Endothelial cell of umbilical vein (primary cell): ENCODE results near the gene USH1C. TPM values are rescaled to one million over a fixed set of nuclear protein-coding genes. Genes with fewer than 3 reads are reported as not detected.

Experiments used
- BruUV-seq: library from RNA; stranded (reverse); fragments of 400-500 nt; replicated peaks from 2 replicates; lab custom pipeline; 2021; lab: Mats Ljungman, UMichigan
- CTCF ChIA-PET: fragments of 300-600, 350-600 bp; sonication (Branson Sonifier 250); formaldehyde crosslinking; loops from one replicate; lab custom pipeline; 2021; ENCODE audit warnings: antibody characterized with exemption, inconsistent platforms; lab: Charles Lee
- POLR2A ChIA-PET: fragments of 300-600, 350-600 bp; sonication (Branson Sonifier 250); formaldehyde crosslinking; loops from one replicate; lab custom pipeline; 2021; ENCODE audit warnings: antibody characterized with exemption, inconsistent platforms; lab: Charles Lee
- DNase-seq: peaks from one replicate; pipeline ENCODE4 v3.0.0-alpha.2; 2011; ENCODE audit warnings: low read depth, low spot score
- FAIRE-seq: peaks from 2 replicates; lab custom pipeline; 2011; peaks lifted over from hg19 to GRCh38; lab: Jason Lieb, UNC
- H2AFZ ChIP-seq: 2 replicates; pipeline ENCODE4 v1.6.0; 2012; ENCODE audit warnings: low read depth, low read length, control low read depth, inconsistent platforms
- H3K27ac ChIP-seq: 2 replicates; pipeline ENCODE4 v1.5.1; 2011; ENCODE audit warnings: low read depth, mild to moderate bottlenecking, control low read depth, low read length, moderate library complexity; ENCODE audit not compliant: insufficient read depth
- H3K27me3 ChIP-seq, 2 experiments: 2 replicates each; pipeline versions ENCODE4 v1.6.0 to v1.6.1; 2011; ENCODE audit warnings: low read length in 2 of 2, mixed read lengths in 1 of 2; ENCODE audit not compliant: control insufficient read depth in 2 of 2, insufficient read depth in 2 of 2
- H3K36me3 ChIP-seq, 2 experiments: 2 replicates in 1 of 2; 3 replicates in 1 of 2; pipeline ENCODE4 v1.5.1; 2011; ENCODE audit warnings: low read length in 2 of 2, mild to moderate bottlenecking in 1 of 2, moderate library complexity in 1 of 2; ENCODE audit not compliant: control insufficient read depth in 2 of 2, insufficient read depth in 2 of 2; ENCODE audit errors: extremely low read depth in 1 of 2
- H3K4me1 ChIP-seq: 3 replicates; pipeline ENCODE4 v1.5.1; 2011; ENCODE audit warnings: mild to moderate bottlenecking, low read length; ENCODE audit not compliant: control insufficient read depth, insufficient read depth; ENCODE audit errors: extremely low read depth
- H3K4me2 ChIP-seq: 2 replicates; pipeline ENCODE4 v1.6.1; 2011; ENCODE audit warnings: low read length, control low read depth, mixed read lengths; ENCODE audit not compliant: insufficient read depth
- H3K4me3 ChIP-seq, 3 experiments: fragments of 200-600 bp in 1 of 3; sonication (generic), shearing (Covaris generic) in 1 of 3; replicated peaks in 1 of 3; 2 replicates each; pipeline ENCODE4 v1.5.1; 2011 to 2016; ENCODE audit warnings: control low read depth in 3 of 3, low read length in 3 of 3, mild to moderate bottlenecking in 2 of 3, inconsistent platforms in 1 of 3, low read depth in 1 of 3, moderate library complexity in 1 of 3; ENCODE audit not compliant: insufficient read depth in 1 of 3
- H3K79me2 ChIP-seq: 2 replicates; pipeline ENCODE4 v1.6.0; 2012; ENCODE audit warnings: low read length, inconsistent platforms; ENCODE audit not compliant: control insufficient read depth, insufficient read depth
- H3K9ac ChIP-seq: replicated peaks from 2 replicates; pipeline ENCODE3; 2011; ENCODE audit warnings: low read length, control low read depth; ENCODE audit not compliant: insufficient read depth; ENCODE audit errors: extremely low read depth
- H3K9me1 ChIP-seq: replicated peaks from 3 replicates; pipeline ENCODE4 v1.6.0; 2011; ENCODE audit warnings: mild to moderate bottlenecking, low read length; ENCODE audit not compliant: control insufficient read depth, insufficient read depth; ENCODE audit errors: extremely low read depth
- H3K9me3 ChIP-seq: replicated peaks from 2 replicates; pipeline ENCODE4 v1.5.1; 2012; ENCODE audit warnings: low read length, inconsistent platforms; ENCODE audit not compliant: control insufficient read depth, insufficient read depth
- H4K20me1 ChIP-seq: replicated peaks from 2 replicates; pipeline ENCODE3; 2011; ENCODE audit warnings: mild to moderate bottlenecking, low read length; ENCODE audit not compliant: control insufficient read depth, insufficient read depth; ENCODE audit errors: extremely low read depth
- EZH2 ChIP-seq: IDR thresholded peaks from 2 replicates; pipeline ENCODE4 v1.6.1; 2012; ENCODE audit warnings: borderline replicate concordance, low read depth, mild to moderate bottlenecking, moderate library complexity, low read length, inconsistent platforms; ENCODE audit not compliant: severe bottlenecking
- FOS ChIP-seq: IDR thresholded peaks from 2 replicates; pipeline ENCODE4 v1.6.1; 2011; ENCODE audit warnings: mild to moderate bottlenecking, low read length, moderate library complexity, borderline replicate concordance; ENCODE audit not compliant: insufficient read depth
- GATA2 ChIP-seq: IDR thresholded peaks from 2 replicates; pipeline ENCODE4 v1.7.0; 2011; ENCODE audit warnings: low read depth, mild to moderate bottlenecking, moderate library complexity, mixed read lengths, low read length; ENCODE audit not compliant: insufficient read length, insufficient read depth
- JUN ChIP-seq: IDR thresholded peaks from 2 replicates; pipeline ENCODE4 v1.6.1; 2011; ENCODE audit warnings: borderline replicate concordance, low read depth; ENCODE audit not compliant: insufficient read length, insufficient read depth
- MYC ChIP-seq: IDR thresholded peaks from one replicate; pipeline ENCODE4 v1.6.1; 2011; ENCODE audit warnings: mild to moderate bottlenecking, low read depth, low read length
- POLR2A ChIP-seq: IDR thresholded peaks from 2 replicates; pipeline ENCODE4 v1.6.1; 2012; ENCODE audit warnings: low read depth, mild to moderate bottlenecking, control low read depth, low read length
- POLR2AphosphoS5 ChIP-seq: IDR thresholded peaks from 2 replicates; pipeline ENCODE4 v1.6.1; 2012; ENCODE audit warnings: low read depth, mild to moderate bottlenecking, control low read depth, low read length, moderate library complexity; ENCODE audit not compliant: insufficient read depth
- dilution Hi-C: fragments of 300-500 bp; cut with MboI; formaldehyde crosslinking; loops from one replicate; pipeline ENCODE4 v1.15.0; 2019; ENCODE audit warnings: low sequenced_read_pairs; ENCODE audit not compliant: extremely low pct_ligation_motif_present
- intact Hi-C: fragments of 100-400 bp; cut with micrococcal nuclease; formaldehyde crosslinking; loops from one replicate; pipeline ENCODE4 v1.10.0; 2022
- polyA plus RNA-seq, 4 experiments: library from polyadenylated mRNA; depleted of rRNA in 3 of 4; stranded (reverse) in 3 of 4; unstranded in 1 of 4; fragments of >200 nt; gene quantifications; 2 replicates each; pipeline versions ENCODE4 v1.2.1 to v1.2.3, GENCODE V29; 2011 to 2012; ENCODE audit warnings: missing spikeins in 1 of 4
- total RNA-seq: library from RNA; stranded (reverse); gene quantifications from 2 replicates; pipeline ENCODE4 v1.2.3, GENCODE V29; 2021
- TF ChIP-seq, protein P1 (sequence below), 2 donors: IDR thresholded peaks; 1 replicate in 1 of 2; 2 replicates in 1 of 2; pipeline ENCODE4 v1.5.1; 2011; ENCODE audit warnings: low read length in 2 of 2, mild to moderate bottlenecking in 2 of 2, moderate library complexity in 2 of 2, control low read depth in 1 of 2, inconsistent platforms in 1 of 2, low read depth in 1 of 2; ENCODE audit not compliant: insufficient read depth in 1 of 2; ENCODE audit errors: extremely low read depth in 1 of 2
- TF ChIP-seq, protein P2 (sequence below): IDR thresholded peaks from 2 replicates; pipeline ENCODE4 v1.6.1; 2011; ENCODE audit not compliant: insufficient read depth, insufficient read length

Gene USH1C
- total and polyA plus RNA-seq, 2 donors (not counting 3 experiments of a cell fraction or from before 2014, with no cell fraction given) = not detected

DNA sequence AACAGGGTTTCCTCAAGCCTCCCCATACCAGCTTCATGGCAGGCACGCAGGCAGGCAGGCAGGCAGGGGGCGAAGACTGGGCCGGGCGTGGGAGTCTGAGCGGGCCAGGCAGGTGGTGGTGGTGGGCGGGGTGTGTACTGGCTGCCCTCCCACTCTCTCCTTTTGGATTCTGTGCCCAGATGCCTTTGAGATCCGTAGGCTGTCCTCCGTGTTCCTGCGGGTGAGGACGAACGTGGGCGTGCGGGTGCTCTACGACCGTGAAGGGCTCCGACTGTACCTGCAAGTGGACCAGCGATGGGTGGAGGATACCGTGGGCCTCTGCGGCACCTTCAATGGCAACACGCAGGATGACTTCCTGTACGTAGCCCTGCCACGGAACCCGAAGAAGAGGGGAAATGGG lies 25.8 kb upstream of the USH1C start:
- TF ChIP-seq EZH2 = no peak
- TF ChIP-seq MYC = no peak
- no peak for TF ChIP-seq POLR2A
- TF ChIP-seq FOS = no peak
- no peak for TF ChIP-seq JUN
- TF ChIP-seq POLR2AphosphoS5 = no peak
- TF ChIP-seq GATA2 = no peak
- TF ChIP-seq, protein P1, sequence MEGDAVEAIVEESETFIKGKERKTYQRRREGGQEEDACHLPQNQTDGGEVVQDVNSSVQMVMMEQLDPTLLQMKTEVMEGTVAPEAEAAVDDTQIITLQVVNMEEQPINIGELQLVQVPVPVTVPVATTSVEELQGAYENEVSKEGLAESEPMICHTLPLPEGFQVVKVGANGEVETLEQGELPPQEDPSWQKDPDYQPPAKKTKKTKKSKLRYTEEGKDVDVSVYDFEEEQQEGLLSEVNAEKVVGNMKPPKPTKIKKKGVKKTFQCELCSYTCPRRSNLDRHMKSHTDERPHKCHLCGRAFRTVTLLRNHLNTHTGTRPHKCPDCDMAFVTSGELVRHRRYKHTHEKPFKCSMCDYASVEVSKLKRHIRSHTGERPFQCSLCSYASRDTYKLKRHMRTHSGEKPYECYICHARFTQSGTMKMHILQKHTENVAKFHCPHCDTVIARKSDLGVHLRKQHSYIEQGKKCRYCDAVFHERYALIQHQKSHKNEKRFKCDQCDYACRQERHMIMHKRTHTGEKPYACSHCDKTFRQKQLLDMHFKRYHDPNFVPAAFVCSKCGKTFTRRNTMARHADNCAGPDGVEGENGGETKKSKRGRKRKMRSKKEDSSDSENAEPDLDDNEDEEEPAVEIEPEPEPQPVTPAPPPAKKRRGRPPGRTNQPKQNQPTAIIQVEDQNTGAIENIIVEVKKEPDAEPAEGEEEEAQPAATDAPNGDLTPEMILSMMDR (IDR thresholded peaks at IDR 0.05; ENCODE audit: extremely low read depth in 1 of 2, insufficient read depth in 1 of 2, low read depth in 1 of 2, low read length in 2 of 2) = no peak
- TF ChIP-seq, protein P2, sequence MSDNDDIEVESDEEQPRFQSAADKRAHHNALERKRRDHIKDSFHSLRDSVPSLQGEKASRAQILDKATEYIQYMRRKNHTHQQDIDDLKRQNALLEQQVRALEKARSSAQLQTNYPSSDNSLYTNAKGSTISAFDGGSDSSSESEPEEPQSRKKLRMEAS = no peak

More for the DNA sequence above, 25.8 kb upstream of the USH1C start:
- H3K9me1 ChIP-seq = no peaks in the 10 kb centered on the region
- BruUV-seq = no TSS peak
- no peaks in the 10 kb centered on the region for H3K36me3 ChIP-seq
- no peaks in the 10 kb centered on the region for H4K20me1 ChIP-seq
- no peak overlapping the region for H2AFZ ChIP-seq
- no peak for FAIRE-seq
- ChIA-PET CTCF (no interaction called here), POLR2A (no interaction called here)
- H3K4me1 ChIP-seq = no peaks in the 10 kb centered on the region
- no peak overlapping the region for H3K4me2 ChIP-seq
- intact Hi-C loops (no loop called here), dilution Hi-C loops (no loop called here)
- H3K27ac ChIP-seq = no peak overlapping the region
- no peaks in the 10 kb centered on the region for H3K9me3 ChIP-seq
- no peak overlapping the region for H3K9ac ChIP-seq
- H3K79me2 ChIP-seq = no peaks in the 10 kb centered on the region
- H3K4me3 ChIP-seq = no peak overlapping the region
- no peak for DNase-seq
- H3K27me3 ChIP-seq = peaks cover 0 to 3% of the 10 kb centered on the region in 2 experiments
